GM23338 (cell line): ENCODE measurements around the gene IWS1. TPM values are rescaled to one million over a fixed set of nuclear protein-coding genes. Genes with fewer than 3 reads are reported as not detected.

ENCODE experiments used
- ATAC-seq: fragments of 200-7000 bp; cut with Tn5 transposase; 3 replicates; pipeline ENCODE4 v1.9.1; 2020
- DNase-seq: peaks from one replicate; pipeline ENCODE4 v3.0.0-alpha.2; 2015; ENCODE audit warnings: low spot score
- H2AFZ ChIP-seq: fragments of 200-600 bp; sonication (generic); 2 replicates; pipeline ENCODE4 v1.8.0; 2016; ENCODE audit warnings: antibody characterized with exemption, mild to moderate bottlenecking, moderate library complexity
- H3F3A ChIP-seq: fragments of 200-600 bp; sonication (generic); replicated peaks from 2 replicates; pipeline ENCODE4 v1.8.0; 2017; ENCODE audit warnings: antibody characterized with exemption, mixed run types, low read depth
- H3K27ac ChIP-seq: fragments of 200-600 bp; sonication (generic); 2 replicates; pipeline ENCODE4 v1.6.1; 2016; ENCODE audit warnings: low read depth
- H3K27me3 ChIP-seq: fragments of 200-600 bp; sonication (generic); 2 replicates; pipeline ENCODE4 v1.8.0; 2016; ENCODE audit warnings: mild to moderate bottlenecking, mixed run types, moderate library complexity; ENCODE audit not compliant: insufficient read depth
- H3K36me3 ChIP-seq: fragments of 200-600 bp; sonication (generic); 2 replicates; pipeline ENCODE4 v1.8.0; 2016; ENCODE audit warnings: mild to moderate bottlenecking; ENCODE audit not compliant: insufficient read depth
- H3K4me1 ChIP-seq: fragments of 200-600 bp; sonication (generic); 2 replicates; pipeline ENCODE4 v1.8.0; 2016; ENCODE audit warnings: mild to moderate bottlenecking, moderate library complexity; ENCODE audit not compliant: insufficient read depth
- H3K4me2 ChIP-seq: fragments of 200-600 bp; sonication (generic); 2 replicates; pipeline ENCODE4 v1.7.1; 2017; ENCODE audit warnings: mixed run types
- H3K4me3 ChIP-seq: fragments of 200-600 bp; sonication (generic); 2 replicates; pipeline ENCODE4 v1.6.1; 2016; ENCODE audit warnings: mixed run types
- H3K79me2 ChIP-seq: fragments of 200-600 bp; sonication (generic); replicated peaks from 2 replicates; pipeline ENCODE4 v1.8.0; 2017; ENCODE audit warnings: mild to moderate bottlenecking; ENCODE audit not compliant: insufficient read depth
- H3K9me2 ChIP-seq: fragments of 200-600 bp; sonication (generic); 2 replicates; pipeline ENCODE4 v1.8.0; 2017; ENCODE audit not compliant: insufficient read depth
- H4K20me1 ChIP-seq: fragments of 200-600 bp; sonication (generic); replicated peaks from 2 replicates; pipeline ENCODE4 v1.8.0; 2017; ENCODE audit warnings: mild to moderate bottlenecking; ENCODE audit not compliant: insufficient read depth
- H3K27ac Mint-ChIP-seq: 2 replicates; pipeline ENCODE4 v1.8.0; 2020; ENCODE audit warnings: inconsistent platforms, mild to moderate bottlenecking, moderate library complexity, mixed read lengths
- H3K27me3 Mint-ChIP-seq: 3 replicates; pipeline ENCODE4 v1.8.0; 2022; ENCODE audit warnings: low read depth, mild to moderate bottlenecking, moderate library complexity, mixed read lengths, inconsistent platforms; ENCODE audit not compliant: insufficient read depth, poor library complexity
- H3K36me3 Mint-ChIP-seq: 3 replicates; pipeline ENCODE4 v1.8.0; 2021; ENCODE audit warnings: low read depth, mild to moderate bottlenecking, inconsistent platforms, moderate library complexity, mixed read lengths
- H3K4me1 Mint-ChIP-seq: 3 replicates; pipeline ENCODE4 v1.8.0; 2020; ENCODE audit warnings: mild to moderate bottlenecking, inconsistent platforms, mixed read lengths
- H3K4me3 Mint-ChIP-seq: 3 replicates; pipeline ENCODE4 v1.8.0; 2021; ENCODE audit warnings: moderate library complexity, mild to moderate bottlenecking, inconsistent platforms, mixed read lengths
- H3K9me3 Mint-ChIP-seq: 3 replicates; pipeline ENCODE4 v1.8.0; 2020; ENCODE audit warnings: moderate library complexity, mild to moderate bottlenecking, inconsistent platforms, mixed read lengths
- ETS1 ChIP-seq: IDR thresholded peaks from 2 replicates; pipeline ENCODE4 v1.6.1; 2016; ENCODE audit warnings: antibody characterized with exemption
- EZH2 ChIP-seq: fragments of 200-600 bp; sonication (generic); IDR thresholded peaks from one replicate; pipeline ENCODE4 v1.8.0; 2017; ENCODE audit warnings: antibody characterized with exemption, mild to moderate bottlenecking, low read depth; ENCODE audit not compliant: unreplicated experiment
- EZH2phosphoT487 ChIP-seq: fragments of 200-600 bp; sonication (generic); IDR thresholded peaks from one replicate; pipeline ENCODE4 v1.8.1; 2018; ENCODE audit warnings: antibody characterized with exemption; ENCODE audit not compliant: unreplicated experiment
- NANOG ChIP-seq: IDR thresholded peaks from 2 replicates; pipeline ENCODE4 v1.6.1; 2016; ENCODE audit warnings: antibody characterized with exemption, borderline replicate concordance
- POLR2AphosphoS5 ChIP-seq: IDR thresholded peaks from 2 replicates; pipeline ENCODE4 v1.6.1; 2016; ENCODE audit warnings: antibody characterized with exemption, low read depth
- REST ChIP-seq: IDR thresholded peaks from one replicate; pipeline ENCODE4 v1.6.1; 2018; ENCODE audit warnings: antibody characterized with exemption; ENCODE audit not compliant: unreplicated experiment
- STAT1 ChIP-seq: IDR thresholded peaks from one replicate; pipeline ENCODE4 v1.6.1; 2016; ENCODE audit warnings: antibody characterized with exemption; ENCODE audit not compliant: unreplicated experiment
- ZNF114 ChIP-seq: fragments of 250-450 bp; sonication (Bioruptor Pico); IDR thresholded peaks from 2 replicates; pipeline ENCODE4 v1.5.0; 2020; ENCODE audit warnings: mild to moderate bottlenecking, moderate library complexity
- ZNF331 ChIP-seq: fragments of 250-450 bp; sonication (Bioruptor Pico); IDR thresholded peaks from 2 replicates; pipeline ENCODE4 v1.5.0; 2020; ENCODE audit warnings: low read depth, mild to moderate bottlenecking, moderate library complexity
- polyA plus RNA-seq: library from polyadenylated mRNA; unstranded; fragments of >200 nt; fragmentation: Nextera tagmentation; extraction: Ambion mirVana; gene quantifications from 2 replicates; pipeline ENCODE4 v1.2.1, GENCODE V29; 2016
- total RNA-seq: library from RNA; depleted of rRNA; stranded (reverse); fragments of >200 nt; shearing (Covaris generic); gene quantifications from 2 replicates; pipeline ENCODE4 v1.2.3, GENCODE V29; 2014
- TF ChIP-seq, protein P1 (sequence below): fragments of 250-450 bp; sonication (Bioruptor Pico); IDR thresholded peaks from 2 replicates; pipeline ENCODE4 v1.5.0; 2020; ENCODE audit warnings: mild to moderate bottlenecking, moderate library complexity

Gene IWS1
- total and polyA plus RNA-seq, 2 experiments from 2014 or later, result 82.8 to 97.2 TPM

DNA sequence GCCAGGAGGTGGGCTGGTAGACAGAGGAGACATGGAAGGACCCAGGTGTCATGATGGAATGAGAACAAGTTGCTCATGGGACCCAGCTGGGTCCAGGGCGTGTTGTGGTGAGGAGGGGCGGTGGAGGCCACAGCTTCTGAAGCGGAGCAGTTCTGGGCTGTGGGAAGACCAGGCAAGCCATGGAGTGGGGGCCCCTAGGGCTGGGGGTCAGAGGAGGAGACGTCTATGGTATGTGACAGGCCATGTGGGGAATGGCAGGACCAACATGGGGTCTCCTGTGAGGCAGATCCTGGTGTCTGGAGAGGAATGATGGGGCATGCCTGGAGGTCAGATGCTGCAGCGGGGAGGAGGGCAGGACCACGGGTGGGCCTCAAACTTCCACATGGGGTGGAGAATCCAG is 26.0 kb upstream of the IWS1 start:
- no peak overlapping the region for H3K27ac Mint-ChIP-seq

GRCh38 chr2:127551221-127551930 is 25.1 kb upstream of the IWS1 start:
- no peak for ATAC-seq
- no peak overlapping the region for H3K27ac Mint-ChIP-seq
- H3K4me3 ChIP-seq, result no peak overlapping the region
- H3K27me3 Mint-ChIP-seq, result peaks cover 4% of the 10 kb centered on the region
- DNase-seq, result no peak
- H3K4me2 ChIP-seq, result no peak overlapping the region
- no peaks in the 10 kb centered on the region for H3K9me3 Mint-ChIP-seq
- H2AFZ ChIP-seq, result no peak overlapping the region
- H3K4me3 Mint-ChIP-seq, result no peak overlapping the region
- no peaks in the 10 kb centered on the region for H3K27me3 ChIP-seq
- no peaks in the 10 kb centered on the region for H3K36me3 Mint-ChIP-seq
- H3K9me2 ChIP-seq, result no peaks in the 10 kb centered on the region; the same call in 1 of the 2 replicates
- no peaks in the 10 kb centered on the region for H3K79me2 ChIP-seq
- no peaks in the 10 kb centered on the region for H3F3A ChIP-seq
- H3K27ac ChIP-seq, result no peak overlapping the region
- H4K20me1 ChIP-seq, result no peaks in the 10 kb centered on the region
- H3K4me1 ChIP-seq, result 0 out of 2 replicates have a peak, but pooled peaks cover 3% of the 10 kb centered on the region
- no peaks in the 10 kb centered on the region for H3K4me1 Mint-ChIP-seq
- no peaks in the 10 kb centered on the region for H3K36me3 ChIP-seq
- no peak for TF ChIP-seq EZH2
- no peak for TF ChIP-seq ZNF114
- TF ChIP-seq EZH2phosphoT487, result no peak
- TF ChIP-seq REST, result no peak
- TF ChIP-seq POLR2AphosphoS5, result no peak
- TF ChIP-seq STAT1, result no peak
- TF ChIP-seq ZNF331 (CRISPR knock-in tag), result no peak
- no peak for TF ChIP-seq NANOG
- TF ChIP-seq, protein P1, sequence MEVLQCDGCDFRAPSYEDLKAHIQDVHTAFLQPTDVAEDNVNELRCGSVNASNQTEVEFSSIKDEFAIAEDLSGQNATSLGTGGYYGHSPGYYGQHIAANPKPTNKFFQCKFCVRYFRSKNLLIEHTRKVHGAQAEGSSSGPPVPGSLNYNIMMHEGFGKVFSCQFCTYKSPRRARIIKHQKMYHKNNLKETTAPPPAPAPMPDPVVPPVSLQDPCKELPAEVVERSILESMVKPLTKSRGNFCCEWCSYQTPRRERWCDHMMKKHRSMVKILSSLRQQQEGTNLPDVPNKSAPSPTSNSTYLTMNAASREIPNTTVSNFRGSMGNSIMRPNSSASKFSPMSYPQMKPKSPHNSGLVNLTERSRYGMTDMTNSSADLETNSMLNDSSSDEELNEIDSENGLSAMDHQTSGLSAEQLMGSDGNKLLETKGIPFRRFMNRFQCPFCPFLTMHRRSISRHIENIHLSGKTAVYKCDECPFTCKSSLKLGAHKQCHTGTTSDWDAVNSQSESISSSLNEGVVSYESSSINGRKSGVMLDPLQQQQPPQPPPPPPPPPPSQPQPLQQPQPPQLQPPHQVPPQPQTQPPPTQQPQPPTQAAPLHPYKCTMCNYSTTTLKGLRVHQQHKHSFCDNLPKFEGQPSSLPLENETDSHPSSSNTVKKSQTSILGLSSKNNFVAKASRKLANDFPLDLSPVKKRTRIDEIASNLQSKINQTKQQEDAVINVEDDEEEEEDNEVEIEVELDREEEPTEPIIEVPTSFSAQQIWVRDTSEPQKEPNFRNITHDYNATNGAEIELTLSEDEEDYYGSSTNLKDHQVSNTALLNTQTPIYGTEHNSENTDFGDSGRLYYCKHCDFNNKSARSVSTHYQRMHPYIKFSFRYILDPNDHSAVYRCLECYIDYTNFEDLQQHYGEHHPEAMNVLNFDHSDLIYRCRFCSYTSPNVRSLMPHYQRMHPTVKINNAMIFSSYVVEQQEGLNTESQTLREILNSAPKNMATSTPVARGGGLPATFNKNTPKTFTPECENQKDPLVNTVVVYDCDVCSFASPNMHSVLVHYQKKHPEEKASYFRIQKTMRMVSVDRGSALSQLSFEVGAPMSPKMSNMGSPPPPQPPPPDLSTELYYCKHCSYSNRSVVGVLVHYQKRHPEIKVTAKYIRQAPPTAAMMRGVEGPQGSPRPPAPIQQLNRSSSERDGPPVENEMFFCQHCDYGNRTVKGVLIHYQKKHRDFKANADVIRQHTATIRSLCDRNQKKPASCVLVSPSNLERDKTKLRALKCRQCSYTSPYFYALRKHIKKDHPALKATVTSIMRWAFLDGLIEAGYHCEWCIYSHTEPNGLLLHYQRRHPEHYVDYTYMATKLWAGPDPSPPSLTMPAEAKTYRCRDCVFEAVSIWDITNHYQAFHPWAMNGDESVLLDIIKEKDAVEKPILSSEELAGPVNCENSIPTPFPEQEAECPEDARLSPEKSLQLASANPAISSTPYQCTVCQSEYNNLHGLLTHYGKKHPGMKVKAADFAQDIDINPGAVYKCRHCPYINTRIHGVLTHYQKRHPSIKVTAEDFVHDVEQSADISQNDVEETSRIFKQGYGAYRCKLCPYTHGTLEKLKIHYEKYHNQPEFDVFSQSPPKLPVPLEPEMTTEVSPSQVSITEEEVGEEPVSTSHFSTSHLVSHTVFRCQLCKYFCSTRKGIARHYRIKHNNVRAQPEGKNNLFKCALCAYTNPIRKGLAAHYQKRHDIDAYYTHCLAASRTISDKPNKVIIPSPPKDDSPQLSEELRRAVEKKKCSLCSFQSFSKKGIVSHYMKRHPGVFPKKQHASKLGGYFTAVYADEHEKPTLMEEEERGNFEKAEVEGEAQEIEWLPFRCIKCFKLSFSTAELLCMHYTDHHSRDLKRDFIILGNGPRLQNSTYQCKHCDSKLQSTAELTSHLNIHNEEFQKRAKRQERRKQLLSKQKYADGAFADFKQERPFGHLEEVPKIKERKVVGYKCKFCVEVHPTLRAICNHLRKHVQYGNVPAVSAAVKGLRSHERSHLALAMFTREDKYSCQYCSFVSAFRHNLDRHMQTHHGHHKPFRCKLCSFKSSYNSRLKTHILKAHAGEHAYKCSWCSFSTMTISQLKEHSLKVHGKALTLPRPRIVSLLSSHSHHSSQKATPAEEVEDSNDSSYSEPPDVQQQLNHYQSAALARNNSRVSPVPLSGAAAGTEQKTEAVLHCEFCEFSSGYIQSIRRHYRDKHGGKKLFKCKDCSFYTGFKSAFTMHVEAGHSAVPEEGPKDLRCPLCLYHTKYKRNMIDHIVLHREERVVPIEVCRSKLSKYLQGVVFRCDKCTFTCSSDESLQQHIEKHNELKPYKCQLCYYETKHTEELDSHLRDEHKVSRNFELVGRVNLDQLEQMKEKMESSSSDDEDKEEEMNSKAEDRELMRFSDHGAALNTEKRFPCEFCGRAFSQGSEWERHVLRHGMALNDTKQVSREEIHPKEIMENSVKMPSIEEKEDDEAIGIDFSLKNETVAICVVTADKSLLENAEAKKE (CRISPR knock-in tag), result no peak
- no peak for TF ChIP-seq ETS1

More for the DNA sequence above, 26.0 kb upstream of the IWS1 start:
- H3K4me1 ChIP-seq, result 0 out of 2 replicates have a peak, but pooled peaks cover 3% of the 10 kb centered on the region
- H3K36me3 Mint-ChIP-seq, result no peaks in the 10 kb centered on the region
- H3F3A ChIP-seq, result no peaks in the 10 kb centered on the region
- H3K4me3 ChIP-seq, result no peak overlapping the region
- 0 out of 3 replicates have a peak, but pooled peaks cover 3% of the 10 kb centered on the region for H3K4me1 Mint-ChIP-seq
- ATAC-seq (no peak), DNase-seq (no peak)
- H3K27ac ChIP-seq, result no peak overlapping the region
- H3K4me2 ChIP-seq, result no peak overlapping the region
- H3K9me3 Mint-ChIP-seq, result no peaks in the 10 kb centered on the region
- no peak overlapping the region for H2AFZ ChIP-seq
- H4K20me1 ChIP-seq, result no peaks in the 10 kb centered on the region
- H3K9me2 ChIP-seq, result peaks cover under 1% of the 10 kb centered on the region; the same call in 1 of the 2 replicates
- H3K79me2 ChIP-seq, result no peaks in the 10 kb centered on the region
- TF ChIP-seq EZH2phosphoT487 (no peak), POLR2AphosphoS5 (no peak)
- no peaks in the 10 kb centered on the region for H3K27me3 ChIP-seq
- H3K36me3 ChIP-seq, result no peaks in the 10 kb centered on the region
- peaks cover 4% of the 10 kb centered on the region for H3K27me3 Mint-ChIP-seq
- no peak overlapping the region for H3K4me3 Mint-ChIP-seq
